ENCODE measurements around the gene SOX2.

- no peak for TF ChIP-seq CTCF (conservative IDR thresholded peaks at IDR 0.05; ENCODE audit: low read length)
- no peak for TF ChIP-seq EZH2phosphoT487 (IDR thresholded peaks at IDR 0.05; ENCODE audit: borderline replicate concordance)
Measured at GRCh38 chr3:181703601-181704420, 7.9 kb upstream of the SOX2 start.

Data from Loucy (cell line).